HG02870 (cell line): ENCODE data around the gene TWIST1.

Experiments used
- ATAC-seq: cut with Tn5 transposase; IDR thresholded peaks from one replicate; pipeline ENCODE4 v1.9.1; 2021; ENCODE audit warnings: mild to moderate bottlenecking, moderate library complexity; ENCODE audit not compliant: unreplicated experiment

The TWIST1 gene

GRCh38 chr7:19113855-19114550, 3.4 kb downstream of the TWIST1 start:
- ATAC-seq = no peak

DNA sequence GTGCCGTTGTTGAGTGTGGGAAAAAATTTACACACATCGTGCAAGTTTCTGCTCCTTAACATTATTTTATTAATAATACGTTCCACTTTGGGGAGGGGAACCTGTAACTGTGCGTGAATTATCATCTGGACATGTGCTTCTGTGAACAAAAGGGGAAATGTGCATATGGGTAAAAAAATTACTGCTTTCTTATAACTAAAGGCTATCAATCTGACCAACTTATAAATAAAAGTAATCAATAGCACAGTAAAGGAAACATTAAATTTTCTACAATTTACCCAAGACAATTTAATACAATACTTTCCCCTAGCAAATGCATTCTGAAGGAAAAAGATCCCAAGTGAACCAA, 4.5 kb downstream of the TWIST1 start:
- ATAC-seq = no peak

DNA sequence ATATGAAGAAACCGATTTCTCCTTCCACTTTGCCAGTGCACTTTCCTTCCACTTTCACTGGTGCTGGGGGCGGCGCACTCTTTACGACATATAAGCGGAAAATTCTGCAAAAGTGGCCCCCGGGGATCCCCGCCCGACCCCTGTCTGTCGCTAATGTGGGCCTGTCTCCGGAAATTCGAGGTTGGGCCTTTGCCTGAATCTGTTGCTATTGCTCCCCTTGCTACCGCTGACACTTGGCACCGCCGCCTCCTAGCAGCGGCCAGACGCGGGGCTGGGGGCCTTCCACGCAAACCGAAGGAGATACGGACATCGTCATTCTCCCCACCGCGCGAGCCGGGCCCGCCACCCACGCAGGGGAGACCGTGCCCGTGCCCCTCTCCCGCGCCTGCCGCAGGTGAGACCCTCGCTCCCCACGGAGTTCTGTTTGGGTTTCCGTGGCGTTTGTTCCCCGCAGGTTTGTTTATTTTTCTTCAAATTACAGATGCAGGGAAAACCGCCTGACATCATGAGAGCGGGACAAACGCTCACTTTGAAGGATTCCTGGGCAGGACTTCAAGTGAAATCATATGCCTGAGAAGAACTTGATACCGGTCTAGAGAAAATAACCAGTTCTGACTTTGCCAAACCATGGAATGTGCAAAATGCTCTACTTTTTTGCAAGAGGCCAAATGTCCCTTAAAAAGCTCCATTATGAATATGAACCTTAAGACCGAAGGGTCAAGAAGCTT, 5.0 kb downstream of the TWIST1 start:
- ATAC-seq = no peak

DNA sequence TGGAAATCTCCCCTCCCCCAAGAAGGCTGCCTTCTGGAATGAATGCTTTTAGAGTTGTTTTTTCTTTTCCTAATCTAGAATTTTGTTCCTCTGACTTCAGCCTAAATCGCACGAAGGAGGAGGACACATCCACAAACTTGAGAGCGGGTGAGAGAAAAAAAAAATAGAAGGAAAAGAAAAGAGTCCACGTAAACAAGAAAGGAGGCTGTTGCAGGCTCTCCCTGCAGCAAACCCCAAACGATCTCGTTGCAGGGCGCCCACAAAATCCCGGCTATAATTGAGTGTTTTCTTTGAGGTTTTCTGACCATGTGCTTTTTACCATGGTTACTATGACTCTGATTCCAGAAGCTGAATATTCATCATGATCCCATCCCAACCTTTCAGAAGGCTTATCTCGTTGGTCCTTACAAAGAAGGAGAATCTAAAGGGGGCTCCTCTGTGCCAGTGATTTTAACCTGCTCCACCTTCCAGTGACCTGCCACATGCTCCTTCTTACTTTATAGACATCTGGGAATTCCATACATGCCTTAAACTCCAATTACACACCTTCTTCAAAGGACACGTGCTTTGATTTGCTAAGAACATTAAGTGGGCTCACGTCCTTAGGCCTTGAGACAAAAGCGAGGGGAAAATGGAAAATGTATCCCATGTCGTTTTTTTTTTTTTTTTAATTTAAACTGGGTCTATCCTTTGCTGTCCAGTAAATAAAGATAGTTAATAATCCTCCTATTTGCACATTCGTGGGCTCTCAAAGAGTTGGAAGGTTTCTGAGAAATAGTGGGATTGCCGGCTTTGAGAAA, 5.8 kb downstream of the TWIST1 start:
- ATAC-seq = no peak

- ATAC-seq = no peak
Observed at GRCh38 chr7:19110776-19111175, 6.7 kb downstream of the TWIST1 start.

DNA sequence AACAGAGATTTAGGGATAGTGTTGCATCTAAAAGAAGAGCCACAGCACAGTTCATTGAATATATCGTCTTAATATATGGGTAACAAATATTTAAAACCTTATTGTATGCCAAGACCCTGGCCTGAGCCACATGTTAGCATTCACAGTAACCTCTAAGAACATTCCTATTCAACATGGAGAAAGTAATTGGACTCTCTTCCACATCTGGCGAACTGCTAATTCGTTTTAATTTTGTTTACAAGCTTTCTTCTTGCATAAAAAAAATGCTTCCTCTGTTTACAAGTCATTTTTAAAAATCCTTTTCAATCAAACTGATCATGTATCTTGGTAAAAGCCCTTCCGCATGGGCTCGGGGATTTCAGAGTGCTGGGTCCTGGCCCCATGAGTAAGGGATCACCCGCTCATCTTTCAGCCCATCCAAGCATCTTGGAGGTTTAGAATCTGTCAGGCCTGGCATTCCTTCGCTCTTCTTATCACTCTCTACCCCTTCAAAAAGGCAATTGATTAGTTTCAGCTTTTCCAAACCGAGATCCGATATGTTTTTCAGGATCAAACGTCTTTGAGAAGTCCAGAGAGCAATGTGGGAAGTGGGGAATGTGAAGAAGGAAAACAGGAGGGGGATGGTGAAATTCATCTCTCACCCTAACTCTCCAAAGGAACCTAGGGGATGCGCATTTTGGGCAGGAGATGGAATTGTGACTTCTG, 7.3 kb downstream of the TWIST1 start:
- no peak for ATAC-seq

GRCh38 chr7:19109000-19109946, 8.2 kb downstream of the TWIST1 start:
- no peak for ATAC-seq

DNA sequence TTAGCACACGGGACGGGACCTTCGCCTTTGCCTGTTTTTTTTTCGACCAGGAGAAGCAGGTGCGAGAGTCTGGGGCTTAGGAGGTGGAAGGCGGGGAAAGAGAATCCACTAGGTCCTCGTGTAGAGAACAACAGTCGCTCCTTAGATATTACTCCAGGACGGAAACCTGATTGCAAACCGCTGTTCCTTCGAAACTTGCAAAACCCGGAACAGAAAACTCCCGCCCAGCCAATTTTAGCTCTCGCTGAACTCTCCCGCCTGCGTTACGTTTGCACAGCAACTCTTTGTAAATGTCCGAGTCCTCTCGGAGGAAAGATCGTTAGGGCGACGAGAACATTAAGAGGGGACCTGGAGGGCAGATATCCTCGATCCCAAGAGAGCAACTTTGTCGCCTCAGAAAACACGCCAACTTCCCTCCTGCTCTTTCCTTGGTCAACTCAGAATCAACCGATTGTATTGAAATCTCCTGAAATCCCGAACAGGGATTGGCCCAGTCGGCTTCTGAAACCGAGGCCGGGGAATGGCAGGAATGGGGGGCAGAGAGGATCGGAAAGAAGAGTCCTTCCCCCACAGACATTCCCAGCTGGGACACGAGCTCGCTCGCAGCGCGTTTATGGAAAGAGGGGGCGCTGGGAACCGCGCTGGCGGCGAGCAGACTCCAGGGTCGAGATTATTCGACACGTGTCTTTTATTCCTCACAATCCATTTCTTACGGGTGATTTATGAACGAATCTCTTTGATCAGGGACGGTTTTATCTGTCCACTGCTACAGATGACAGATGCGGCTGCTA, 9.9 kb downstream of the TWIST1 start:
- no peak for ATAC-seq

- no peak for ATAC-seq
Observed at GRCh38 chr7:19107081-19107355, 10.4 kb downstream of the TWIST1 start.

DNA sequence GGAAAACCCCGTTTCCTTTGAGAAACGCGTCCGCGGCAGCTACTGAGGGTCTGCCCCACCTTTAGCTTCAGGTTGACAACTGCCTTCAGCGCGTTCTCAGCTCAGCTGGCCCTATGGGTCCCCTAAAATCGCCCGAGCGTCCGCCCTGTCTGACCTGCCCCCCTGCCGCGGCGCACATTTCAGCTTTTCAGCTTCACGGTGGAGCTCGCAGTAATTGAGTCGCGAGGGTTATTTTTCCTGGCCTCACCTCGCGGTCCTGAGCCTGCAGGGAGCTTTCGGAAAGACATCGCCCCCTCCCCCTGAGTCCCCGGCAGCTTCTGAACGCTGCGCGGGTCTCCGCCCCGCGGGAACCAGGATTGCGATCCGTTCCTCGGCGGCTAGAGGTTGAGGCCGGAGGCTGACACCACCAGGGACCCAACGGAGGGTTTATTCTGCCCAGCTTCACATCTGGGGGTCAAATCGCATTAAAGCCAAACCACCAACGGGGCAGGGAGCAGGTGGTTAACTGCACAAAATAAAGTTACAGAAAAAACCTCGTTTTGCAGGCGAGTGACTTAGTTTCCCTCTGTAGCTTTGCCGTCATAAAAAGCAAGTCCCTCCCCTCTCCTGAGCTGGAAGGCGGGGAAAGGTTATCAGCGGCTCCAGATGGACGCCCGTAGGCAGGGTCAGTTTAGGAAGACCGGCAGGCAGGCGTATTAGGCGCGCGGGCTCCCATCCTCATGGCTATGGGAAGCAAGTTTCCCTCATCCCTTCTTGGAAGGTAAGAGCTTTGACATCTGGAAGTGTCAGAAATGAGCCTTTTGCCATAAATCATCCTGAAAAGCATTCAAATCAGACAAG, 11.0 kb downstream of the TWIST1 start:
- ATAC-seq = no peak

DNA sequence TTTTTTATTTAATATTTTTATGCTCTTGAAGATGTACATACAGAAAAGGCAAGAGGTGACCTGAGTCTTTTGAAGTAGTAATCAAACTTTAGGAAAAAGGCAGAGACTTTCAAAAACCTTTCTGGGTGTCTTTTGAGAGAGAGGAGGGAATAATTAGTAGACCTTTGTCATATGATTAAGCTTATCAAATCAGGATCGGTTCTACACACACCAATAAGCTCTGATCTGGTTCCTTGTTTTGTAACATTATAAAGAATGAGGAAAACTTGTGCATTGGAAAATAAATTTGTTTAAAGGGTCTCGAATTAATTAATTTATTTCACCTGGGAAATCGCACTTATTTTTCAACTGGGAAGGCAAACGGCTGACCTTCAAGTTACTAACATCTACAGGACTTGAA, 11.9 kb downstream of the TWIST1 start:
- no peak for ATAC-seq

DNA sequence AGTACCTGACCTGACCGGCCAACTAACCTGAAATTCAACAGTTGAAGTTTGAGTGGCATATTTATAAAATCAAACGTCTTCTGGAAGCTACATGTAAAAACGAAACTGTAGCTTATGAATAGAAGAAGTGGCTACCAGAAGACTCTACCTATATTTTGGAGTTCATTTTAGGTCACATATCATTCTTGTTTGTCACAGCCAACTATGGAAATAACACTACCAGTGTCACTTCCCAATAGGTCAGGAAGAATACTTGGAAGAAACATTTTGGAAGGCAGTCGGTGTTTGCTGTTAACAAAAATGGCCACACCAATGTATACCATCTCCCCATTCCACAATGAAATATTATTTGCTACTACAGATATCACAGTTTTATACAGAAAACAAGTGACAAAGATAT, 12.6 kb downstream of the TWIST1 start:
- no peak for ATAC-seq

DNA sequence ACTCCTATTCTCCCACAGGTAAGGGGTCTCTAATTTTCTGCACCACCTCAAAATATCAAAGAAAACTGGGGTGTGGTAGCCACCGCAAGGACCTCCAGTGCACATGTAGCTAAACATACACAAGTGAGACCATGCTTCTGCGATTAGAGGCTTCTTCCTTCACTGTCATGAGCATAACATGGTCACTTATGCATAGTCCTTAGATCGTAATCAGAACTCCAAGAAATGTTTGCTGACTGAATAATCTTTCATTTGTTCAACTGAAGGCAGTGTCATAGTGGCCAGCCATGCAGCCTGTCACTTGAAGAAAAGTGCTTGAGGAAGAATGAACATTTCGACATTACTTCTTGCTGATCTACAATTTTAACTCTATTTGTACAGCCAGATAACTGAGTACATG, 14.6 kb downstream of the TWIST1 start:
- ATAC-seq = no peak

- no peak for ATAC-seq
Observed at GRCh38 chr7:19101909-19102308, 15.5 kb downstream of the TWIST1 start.

DNA sequence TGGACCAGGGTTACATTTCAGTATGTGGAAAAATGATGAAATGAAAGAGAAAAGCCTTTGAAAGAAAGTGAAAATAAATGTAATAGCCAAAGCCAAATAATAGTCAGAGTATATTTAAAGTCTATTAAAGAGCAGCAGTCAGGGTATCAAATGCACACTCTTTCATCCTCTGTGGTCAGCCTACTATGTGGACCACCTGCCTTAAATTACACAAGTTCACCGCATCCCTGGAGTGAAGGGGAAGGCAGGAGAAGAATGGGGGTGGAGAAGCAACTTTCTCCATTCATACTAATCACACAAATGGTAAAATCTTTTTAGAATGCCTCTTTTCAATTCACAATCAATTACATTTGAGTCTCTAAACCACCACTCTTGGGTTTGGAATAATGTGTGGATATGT, 16.0 kb downstream of the TWIST1 start:
- no peak for ATAC-seq

- no peak for ATAC-seq
Observed at GRCh38 chr7:19099924-19100323, 17.5 kb downstream of the TWIST1 start.

DNA sequence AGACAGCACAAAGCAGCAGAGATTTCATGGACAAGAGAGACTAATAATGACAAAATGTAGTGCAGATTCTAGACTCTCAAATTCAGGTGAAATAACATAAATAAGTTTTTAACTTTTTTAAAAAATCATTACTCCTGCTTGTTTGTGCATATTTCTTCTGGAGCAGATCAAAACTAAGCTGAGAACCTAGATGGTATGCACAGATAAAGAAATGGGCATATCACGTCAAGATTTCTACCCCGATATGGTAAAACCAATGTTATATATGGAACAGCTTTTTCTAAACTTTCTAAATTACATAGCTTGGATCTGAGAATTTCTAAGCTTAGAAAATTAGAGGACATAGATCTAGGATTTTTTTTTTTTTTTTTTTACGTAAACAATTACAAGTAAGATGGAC, 18.2 kb downstream of the TWIST1 start:
- no peak for ATAC-seq

- ATAC-seq = no peak
Observed at GRCh38 chr7:19098510-19098909, 18.9 kb downstream of the TWIST1 start.
